ENCODE results near the gene IL17REL.
A peak's percentile ranks its signal among the peaks of the same experiment; 100 is the strongest.

Gene IL17REL

GRCh38 chr22:49969751-49970527, 42.6 kb downstream of the IL17REL start:
- no peak for DNase-seq (ENCODE audit: low read depth in 2 of 2, low spot score in 1 of 2)

DNA sequence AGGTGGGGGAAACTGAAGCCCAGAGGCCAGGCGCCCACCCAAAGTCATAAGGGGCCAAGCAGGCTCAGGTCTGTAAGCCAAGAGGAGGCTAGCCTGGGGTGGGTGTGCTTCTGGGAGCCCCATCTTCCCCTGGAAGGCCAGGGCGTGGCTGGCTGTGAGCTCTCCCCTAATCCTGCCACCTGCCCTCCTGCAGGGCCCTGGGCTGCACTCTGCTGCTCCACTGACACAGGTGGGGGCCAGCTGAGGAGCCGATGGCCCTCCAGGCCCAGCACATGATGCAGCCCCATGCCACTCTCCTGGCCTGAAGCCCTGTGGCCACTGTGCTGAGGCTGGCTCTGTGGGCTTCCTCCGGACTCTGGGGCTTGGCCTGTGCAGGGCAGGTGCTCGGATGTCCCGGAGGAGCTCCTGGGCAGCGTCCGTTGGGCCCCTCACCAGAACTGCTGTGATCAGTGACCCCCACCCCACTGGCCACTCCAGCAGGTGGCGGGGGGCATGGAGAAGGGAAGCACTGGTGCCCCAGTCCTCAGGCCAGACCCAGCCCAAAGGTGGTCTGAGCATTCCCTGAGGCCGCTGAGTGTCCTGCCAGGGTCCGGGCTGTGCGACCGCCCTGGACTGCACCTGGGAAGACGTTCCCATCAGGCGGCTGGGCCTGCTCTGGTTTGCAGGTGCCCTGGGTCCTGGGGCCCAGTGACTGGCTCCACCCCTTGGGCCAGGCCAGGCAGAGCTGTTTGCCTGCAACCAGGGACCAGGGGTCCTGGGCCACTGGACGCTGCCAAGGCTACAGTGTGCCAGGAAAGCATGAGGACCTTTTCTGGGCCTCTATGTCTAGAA, 43.5 kb downstream of the IL17REL start:
- DNase-seq (ENCODE audit: low read depth in 2 of 2, low spot score in 1 of 2): no peak

DNA sequence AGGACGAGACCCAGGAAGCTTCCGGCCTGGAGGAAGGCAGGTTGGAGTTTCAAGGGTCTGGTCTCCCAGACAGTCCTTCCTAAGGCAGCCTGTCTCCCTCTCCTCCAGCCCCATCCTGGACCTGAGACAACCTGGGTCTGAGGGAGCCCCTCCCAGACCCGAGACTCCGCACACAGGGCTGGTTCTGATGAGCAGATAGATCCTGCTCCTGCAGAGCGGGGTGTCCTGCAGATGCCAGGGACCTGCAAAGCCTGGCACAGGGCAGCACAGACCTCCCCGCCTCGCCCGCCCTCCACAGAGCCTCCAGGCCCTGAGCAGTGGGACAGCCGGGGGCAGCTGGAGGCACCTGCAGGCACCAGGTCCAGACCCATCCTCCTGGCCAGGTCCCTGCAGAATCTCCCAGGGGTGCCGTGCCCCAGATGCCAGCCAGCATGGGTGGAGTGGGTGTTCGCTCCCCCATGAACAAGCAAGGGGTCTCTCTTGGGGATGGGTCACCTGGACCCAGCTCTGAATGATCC, 44.2 kb downstream of the IL17REL start:
- no peak for DNase-seq (ENCODE audit: low read depth in 2 of 2, low spot score in 1 of 2)

GRCh38 chr22:49967706-49968208, 44.8 kb downstream of the IL17REL start:
- no peak for DNase-seq (ENCODE audit: low read depth in 2 of 2, low spot score in 1 of 2)

DNA sequence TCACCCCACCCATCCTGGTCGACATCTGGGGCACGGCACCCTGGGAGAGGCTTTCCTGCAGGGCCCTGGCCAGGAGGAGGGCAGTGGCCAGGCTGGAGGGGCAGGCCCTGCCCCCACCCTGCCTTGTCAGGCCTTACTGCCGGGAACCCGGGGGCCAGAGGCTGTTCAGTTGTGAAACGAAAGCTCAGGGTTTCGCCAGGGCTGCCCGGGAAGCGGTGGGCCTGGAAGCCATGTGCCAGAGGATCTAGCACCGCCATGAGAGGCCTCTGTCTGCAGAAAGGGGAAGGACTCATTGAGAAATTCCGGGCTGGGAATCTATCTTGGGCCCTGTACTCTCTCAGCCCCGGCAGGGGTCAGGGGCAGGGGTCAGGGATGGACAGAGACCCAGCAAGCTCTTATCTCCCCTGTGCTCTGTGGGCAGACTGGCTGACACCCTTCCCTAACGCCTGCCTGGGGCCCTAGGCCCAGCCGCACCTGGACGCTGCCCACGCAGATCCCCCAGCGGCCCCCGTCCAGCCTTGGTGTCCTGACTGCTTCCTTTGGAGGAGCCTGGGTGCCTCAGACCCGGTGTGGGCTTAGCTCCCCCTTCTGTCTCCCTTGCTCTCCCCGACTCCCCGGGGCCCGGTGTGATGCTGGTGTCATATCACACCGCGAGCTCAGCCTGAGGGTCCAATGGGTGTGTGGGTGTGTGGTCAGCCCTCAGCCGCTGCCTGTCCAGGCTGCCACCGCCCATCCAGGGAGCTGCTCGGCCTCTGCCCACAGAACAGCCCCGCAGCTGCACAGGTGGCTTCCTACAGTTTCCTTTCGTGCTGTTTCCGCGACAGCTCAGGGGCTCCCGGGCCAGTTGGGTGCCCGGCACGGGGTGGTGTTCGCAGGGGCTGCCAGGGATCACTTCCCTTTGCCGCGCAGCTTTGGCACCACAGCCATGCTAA, 45.5 kb downstream of the IL17REL start:
- no peak for DNase-seq (ENCODE audit: low read depth in 2 of 2, low spot score in 1 of 2)

DNA sequence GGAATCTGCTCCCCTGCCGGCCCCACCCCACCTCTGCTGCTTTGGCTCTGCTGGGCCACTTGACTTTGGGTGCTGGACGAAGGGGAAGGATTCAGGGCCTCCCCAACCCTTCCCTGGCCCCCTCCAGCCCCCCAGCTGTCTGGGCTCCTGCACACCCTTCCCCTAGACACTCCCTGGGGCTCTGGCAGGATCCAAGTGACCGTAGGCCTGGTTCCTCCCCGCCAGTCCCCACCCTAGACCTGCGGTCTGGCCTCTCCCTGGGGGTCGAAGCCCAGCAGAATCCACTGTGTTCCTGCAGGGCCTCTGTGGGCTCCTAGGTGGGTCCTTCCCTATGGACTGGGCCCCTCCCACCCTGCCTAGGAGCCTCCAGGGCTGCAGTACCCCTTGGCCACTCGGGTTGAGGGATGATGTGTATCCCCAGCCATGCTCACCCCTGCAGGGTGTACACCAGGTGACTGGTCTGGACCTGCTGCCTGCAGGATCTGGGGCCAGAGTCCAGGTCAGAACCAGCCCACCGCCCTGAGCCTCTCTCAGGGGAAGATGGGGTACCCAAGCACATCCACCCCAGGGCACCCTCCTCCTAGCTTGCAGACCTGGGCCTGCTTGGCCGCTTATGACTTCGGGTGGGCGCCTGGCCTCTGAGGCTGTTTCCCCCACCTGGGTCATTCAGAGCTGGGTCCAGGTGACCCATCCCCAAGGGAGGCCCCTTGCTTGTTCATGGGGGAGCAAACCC, 46.4 kb downstream of the IL17REL start:
- DNase-seq (ENCODE audit: low read depth in 2 of 2, low spot score in 1 of 2): no peak

- no peak for DNase-seq (ENCODE audit: low read depth in 2 of 2, low spot score in 1 of 2)
These were observed 47.2 kb downstream of the IL17REL start for GRCh38 chr22:49965091-49966040.

- no peak for DNase-seq (ENCODE audit: low read depth in 2 of 2, low spot score in 1 of 2)
These were observed 48.2 kb downstream of the IL17REL start for GRCh38 chr22:49964136-49965090.

- DNase-seq (ENCODE audit: low read depth in 2 of 2, low spot score in 1 of 2): no peak
These were observed 48.9 kb downstream of the IL17REL start for GRCh38 chr22:49963647-49964026.

DNA sequence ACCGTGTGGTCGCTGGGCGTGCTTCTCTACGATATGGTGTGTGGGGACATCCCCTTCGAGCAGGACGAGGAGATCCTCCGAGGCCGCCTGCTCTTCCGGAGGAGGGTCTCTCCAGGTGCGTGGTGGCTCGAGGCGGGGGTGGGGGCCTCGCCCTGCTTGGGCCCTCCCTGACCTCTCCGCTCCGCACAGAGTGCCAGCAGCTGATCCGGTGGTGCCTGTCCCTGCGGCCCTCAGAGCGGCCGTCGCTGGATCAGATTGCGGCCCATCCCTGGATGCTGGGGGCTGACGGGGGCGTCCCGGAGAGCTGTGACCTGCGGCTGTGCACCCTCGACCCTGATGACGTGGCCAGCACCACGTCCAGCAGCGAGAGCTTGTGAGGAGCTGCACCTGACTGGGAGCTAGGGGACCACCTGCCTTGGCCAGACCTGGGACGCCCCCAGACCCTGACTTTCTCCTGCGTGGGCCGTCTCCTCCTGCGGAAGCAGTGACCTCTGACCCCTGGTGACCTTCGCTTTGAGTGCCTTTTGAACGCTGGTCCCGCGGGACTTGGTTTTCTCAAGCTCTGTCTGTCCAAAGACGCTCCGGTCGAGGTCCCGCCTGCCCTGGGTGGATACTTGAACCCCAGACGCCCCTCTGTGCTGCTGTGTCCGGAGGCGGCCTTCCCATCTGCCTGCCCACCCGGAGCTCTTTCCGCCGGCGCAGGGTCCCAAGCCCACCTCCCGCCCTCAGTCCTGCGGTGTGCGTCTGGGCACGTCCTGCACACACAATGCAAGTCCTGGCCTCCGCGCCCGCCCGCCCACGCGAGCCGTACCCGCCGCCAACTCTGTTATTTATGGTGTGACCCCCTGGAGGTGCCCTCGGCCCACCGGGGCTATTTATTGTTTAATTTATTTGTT, 49.6 kb downstream of the IL17REL start:
- DNase-seq (ENCODE audit: low read depth in 2 of 2, low spot score in 1 of 2): no peak

DNA sequence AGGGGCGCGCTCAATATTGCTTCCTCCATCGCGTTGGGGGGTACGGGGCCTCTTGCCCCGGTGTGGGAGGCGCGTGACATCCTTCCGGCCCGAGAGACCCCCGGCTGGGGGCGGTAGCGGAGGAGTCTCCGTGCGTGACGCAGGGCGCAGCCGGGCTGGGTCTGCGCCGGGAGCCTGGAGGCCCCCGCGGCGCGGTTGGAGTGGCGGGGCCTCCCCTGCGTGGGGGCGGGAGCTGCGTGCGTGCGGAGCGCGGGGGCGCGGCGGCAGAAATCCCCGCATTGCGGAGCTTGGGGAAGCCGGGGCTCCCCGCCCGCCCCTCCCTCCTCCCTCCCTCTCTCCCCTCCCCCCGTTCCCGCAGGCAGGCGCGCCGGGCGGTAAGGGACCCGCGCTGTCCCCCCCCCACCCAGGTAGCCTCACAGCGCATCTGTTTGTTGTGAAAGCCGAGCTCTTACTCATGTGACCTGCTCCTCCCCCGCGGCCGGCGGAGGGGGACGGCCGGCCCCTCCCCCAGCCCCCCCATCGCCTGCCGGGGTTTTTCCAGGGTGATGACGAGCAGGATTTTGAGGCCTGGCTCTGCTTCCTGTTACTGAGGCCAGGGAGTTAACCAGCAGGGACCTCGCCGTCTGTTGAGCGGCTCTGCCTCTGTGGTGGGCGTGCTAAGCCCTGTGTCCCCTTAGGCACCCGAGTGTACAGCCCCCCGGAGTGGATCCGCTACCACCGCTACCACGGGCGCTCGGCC, 50.4 kb downstream of the IL17REL start:
- DNase-seq (ENCODE audit: low read depth in 2 of 2, low spot score in 1 of 2): peak in 1 of 2 donors; percentile 64

DNA sequence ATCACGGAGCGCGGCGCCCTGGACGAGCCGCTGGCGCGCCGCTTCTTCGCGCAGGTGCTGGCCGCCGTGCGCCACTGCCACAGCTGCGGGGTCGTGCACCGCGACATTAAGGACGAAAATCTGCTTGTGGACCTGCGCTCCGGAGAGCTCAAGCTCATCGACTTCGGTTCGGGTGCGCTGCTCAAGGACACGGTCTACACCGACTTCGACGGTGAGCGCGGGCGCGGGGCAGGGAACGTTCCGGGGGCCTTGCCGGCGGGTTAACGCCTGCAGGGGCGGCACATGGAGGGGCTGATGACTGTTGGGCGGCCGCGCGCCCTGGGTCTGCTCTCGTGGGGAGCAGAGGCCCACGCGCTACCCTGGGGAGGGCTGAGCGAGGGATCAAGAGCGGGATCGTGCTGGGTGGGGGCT, 51.0 kb downstream of the IL17REL start:
- DNase-seq (ENCODE audit: low read depth in 2 of 2, low spot score in 1 of 2): no peak

- no peak for DNase-seq (ENCODE audit: low read depth in 2 of 2, low spot score in 1 of 2)
These were observed 51.5 kb downstream of the IL17REL start for GRCh38 chr22:49961005-49961600.

GRCh38 chr22:49960159-49961004, 52.2 kb downstream of the IL17REL start, which contains the start of gene PIM3:
PIM3 (plus strand) TSS chr22:49960772; CDS start chr22:49960948, 176 bp downstream.
- DNase-seq (ENCODE audit: low read depth in 2 of 2, low spot score in 1 of 2): peak; percentile 67 to 81

DNA sequence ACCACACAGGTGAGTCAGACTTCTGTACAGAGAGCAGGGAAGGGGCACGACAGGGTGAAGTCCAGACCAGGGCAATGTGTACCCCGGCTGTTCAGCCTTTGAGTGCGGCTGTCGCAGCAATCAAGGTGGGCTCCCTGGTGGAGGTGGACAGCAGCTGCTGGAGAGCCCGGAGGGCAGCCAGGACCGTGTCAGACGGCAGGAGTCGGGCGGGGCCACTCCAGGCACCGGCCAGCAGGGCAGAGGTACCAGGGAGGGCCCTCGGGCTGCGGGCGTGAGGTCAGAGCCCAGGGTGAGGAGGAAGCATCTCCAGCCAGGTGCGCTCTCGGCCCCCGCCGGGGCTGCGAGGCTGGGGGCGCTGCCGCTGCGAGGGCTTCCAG, 52.8 kb downstream of the IL17REL start:
- DNase-seq (ENCODE audit: low read depth in 2 of 2, low spot score in 1 of 2): no peak
